Measurements from ENCODE around the gene RFX3.

GRCh38 chr9:3526165-3526996 lies 580 bp upstream of the RFX3 start:
- TF ChIP-seq YY1 (IDR thresholded peaks at IDR 0.05; ENCODE audit: low read depth): peak; percentile 94
- peak; percentile 48 for TF ChIP-seq TCF12 (IDR thresholded peaks at IDR 0.05; ENCODE audit: low read depth)
- 0 out of 2 replicates have a peak, but pooled peaks have one; percentile 25 for TF ChIP-seq EP300 (IDR thresholded peaks at IDR 0.05; ENCODE audit: borderline replicate concordance)
- TF ChIP-seq TAF1 (IDR thresholded peaks at IDR 0.05; ENCODE audit: low read depth): peak; percentile 96
- 0 out of 2 replicates have a peak, but pooled peaks have one; percentile 18 for TF ChIP-seq FOXM1 (IDR thresholded peaks at IDR 0.05; ENCODE audit: borderline replicate concordance, low read depth)
- no peak for TF ChIP-seq REST (IDR thresholded peaks at IDR 0.05; ENCODE audit: low read depth)
- TF ChIP-seq CREB1 (IDR thresholded peaks at IDR 0.05; ENCODE audit: low read depth): peak; percentile 60; the same call in 1 of the 2 replicates
- TF ChIP-seq NFIC (IDR thresholded peaks at IDR 0.05): 0 out of 2 replicates have a peak, but pooled peaks have one; percentile 32
- peak; percentile 89 for TF ChIP-seq MAX (IDR thresholded peaks at IDR 0.05)
- no peak for TF ChIP-seq CEBPB (IDR thresholded peaks at IDR 0.05)
- TF ChIP-seq RAD21 (IDR thresholded peaks at IDR 0.05; ENCODE audit: low read depth): no peak
- no peak; the same call in 1 of the 2 replicates for TF ChIP-seq TEAD4 (IDR thresholded peaks at IDR 0.05)
- TF ChIP-seq ZBTB7A (IDR thresholded peaks at IDR 0.05; ENCODE audit: low read depth): no peak
- TF ChIP-seq, protein P1, sequence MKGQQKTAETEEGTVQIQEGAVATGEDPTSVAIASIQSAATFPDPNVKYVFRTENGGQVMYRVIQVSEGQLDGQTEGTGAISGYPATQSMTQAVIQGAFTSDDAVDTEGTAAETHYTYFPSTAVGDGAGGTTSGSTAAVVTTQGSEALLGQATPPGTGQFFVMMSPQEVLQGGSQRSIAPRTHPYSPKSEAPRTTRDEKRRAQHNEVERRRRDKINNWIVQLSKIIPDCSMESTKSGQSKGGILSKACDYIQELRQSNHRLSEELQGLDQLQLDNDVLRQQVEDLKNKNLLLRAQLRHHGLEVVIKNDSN (IDR thresholded peaks at IDR 0.05): no peak

Measured in Ishikawa (cell line).